ENCODE results near the gene MRTFA. TPM values are rescaled to one million over a fixed set of nuclear protein-coding genes. Genes with fewer than 3 reads are reported as not detected.

Gene MRTFA
- total RNA-seq, 1 donor from 2014 or later: 52.1 TPM

GRCh38 chr22:40521046-40521445 lies 115.5 kb downstream of the MRTFA start:
- TF ChIP-seq CTCF (conservative IDR thresholded peaks at IDR 0.05; ENCODE audit: low read depth, low read length): no peak
- DNase-seq (ENCODE audit: low read depth): no peak
- no peak overlapping the region for H3K4me3 ChIP-seq (ENCODE audit: low read depth, low read length)

- no peak for TF ChIP-seq CTCF (conservative IDR thresholded peaks at IDR 0.05; ENCODE audit: low read depth, low read length)
- DNase-seq (ENCODE audit: low read depth): no peak
- no peak overlapping the region for H3K4me3 ChIP-seq (ENCODE audit: low read depth, low read length)
These were observed 116.0 kb downstream of the MRTFA start for GRCh38 chr22:40520562-40520961.

- no peak for TF ChIP-seq CTCF (conservative IDR thresholded peaks at IDR 0.05; ENCODE audit: low read depth, low read length)
- H3K4me3 ChIP-seq (ENCODE audit: low read depth, low read length): no peak overlapping the region
- no peak for DNase-seq (ENCODE audit: low read depth)
These were observed 116.6 kb downstream of the MRTFA start for GRCh38 chr22:40519948-40520331.

GRCh38 chr22:40519284-40519947 lies 117.1 kb downstream of the MRTFA start:
- H3K4me3 ChIP-seq (ENCODE audit: low read depth, low read length): no peak overlapping the region
- DNase-seq (ENCODE audit: low read depth): no peak
- TF ChIP-seq CTCF (conservative IDR thresholded peaks at IDR 0.05; ENCODE audit: low read depth, low read length): no peak

GRCh38 chr22:40518840-40519239 lies 117.7 kb downstream of the MRTFA start:
- no peak overlapping the region for H3K4me3 ChIP-seq (ENCODE audit: low read depth, low read length)
- DNase-seq (ENCODE audit: low read depth): no peak
- no peak for TF ChIP-seq CTCF (conservative IDR thresholded peaks at IDR 0.05; ENCODE audit: low read depth, low read length)

GRCh38 chr22:40517631-40518030 lies 118.9 kb downstream of the MRTFA start:
- no peak for TF ChIP-seq CTCF (conservative IDR thresholded peaks at IDR 0.05; ENCODE audit: low read depth, low read length)
- no peak overlapping the region for H3K4me3 ChIP-seq (ENCODE audit: low read depth, low read length)
- DNase-seq (ENCODE audit: low read depth): no peak

- TF ChIP-seq CTCF (conservative IDR thresholded peaks at IDR 0.05; ENCODE audit: low read depth, low read length): no peak
- no peak overlapping the region for H3K4me3 ChIP-seq (ENCODE audit: low read depth, low read length)
- DNase-seq (ENCODE audit: low read depth): no peak
These were observed 120.1 kb downstream of the MRTFA start for GRCh38 chr22:40516416-40516815.
